Activated CD4-positive, CD25-positive, alpha-beta regulatory T cell (primary cell): ENCODE data around the gene IPO7.
"Not testable (repeated sequence)": the region's sequence is repeated elsewhere in the genome, so short reads cannot be mapped to it uniquely, and the experiment has no call there.

Experiments
- DNase-seq, 4 experiments: peaks; one replicate each; lab custom pipeline; 2025; lab: John Stamatoyannopoulos, UW

The IPO7 gene

GRCh38 chr11:9397746-9398680, 13.6 kb downstream of the IPO7 start:
- DNase-seq = no peak

GRCh38 chr11:9399466-9399865, 15.0 kb downstream of the IPO7 start:
- DNase-seq = no peak

- not testable (repeated sequence) for DNase-seq
These were observed 17.4 kb downstream of the IPO7 start for GRCh38 chr11:9401884-9402283.

- DNase-seq = no peak
These were observed 44.3 kb downstream of the IPO7 start for GRCh38 chr11:9428706-9429105.

- DNase-seq = no peak
These were observed 54.2 kb downstream of the IPO7 start for GRCh38 chr11:9438611-9439010.

- DNase-seq = no peak
These were observed 61.8 kb downstream of the IPO7 start for GRCh38 chr11:9446230-9446629.

GRCh38 chr11:9448576-9449352, 64.3 kb downstream of the IPO7 start:
- DNase-seq = no peak

- DNase-seq = not testable (repeated sequence)
These were observed 67.6 kb downstream of the IPO7 start for GRCh38 chr11:9452023-9452422.

GRCh38 chr11:9455722-9456121, 71.3 kb downstream of the IPO7 start:
- DNase-seq = no peak

GRCh38 chr11:9459667-9460321, 75.3 kb downstream of the IPO7 start:
- peak in 1 of 4 experiments; percentile 22 for DNase-seq

GRCh38 chr11:9460322-9461062, 76.0 kb downstream of the IPO7 start, which contains the start of gene ZNF143:
ZNF143 (plus strand) TSS chr11:9461012; CDS start chr11:9471309, 10,297 bp downstream.
- DNase-seq = peak; percentile 97 to 100 (median 99)

GRCh38 chr11:9461063-9461759, 76.8 kb downstream of the IPO7 start:
- peak; percentile 61 to 71 (median 64) for DNase-seq

GRCh38 chr11:9461760-9462134, 77.3 kb downstream of the IPO7 start:
- no peak for DNase-seq

GRCh38 chr11:9462172-9462799, 77.8 kb downstream of the IPO7 start:
- no peak for DNase-seq

GRCh38 chr11:9462806-9463537, 78.5 kb downstream of the IPO7 start:
- DNase-seq = no peak

- no peak for DNase-seq
These were observed 86.3 kb downstream of the IPO7 start for GRCh38 chr11:9470765-9471164.

- no peak for DNase-seq
These were observed 89.0 kb downstream of the IPO7 start for GRCh38 chr11:9473408-9473807.

- no peak for DNase-seq
These were observed 95.4 kb downstream of the IPO7 start for GRCh38 chr11:9479899-9480298.

- no peak for DNase-seq
These were observed 104.8 kb downstream of the IPO7 start for GRCh38 chr11:9489080-9489765.
